ENCODE measurements around the gene NT5DC4. TPM values are rescaled to one million over a fixed set of nuclear protein-coding genes. Genes with fewer than 3 reads are reported as not detected.

NT5DC4 gene
- polyA plus RNA-seq, 1 of the 3 experiments (the other 2 are of a cell fraction): not detected

- TF ChIP-seq REST (IDR thresholded peaks at IDR 0.05; ENCODE audit: low read depth, low read length) (no peak), RAD21 (IDR thresholded peaks at IDR 0.05; ENCODE audit: low read length) (no peak), NFIC (IDR thresholded peaks at IDR 0.05; ENCODE audit: borderline replicate concordance) (no peak), YY1 (IDR thresholded peaks at IDR 0.05; ENCODE audit: low read depth) (no peak), JUND (IDR thresholded peaks at IDR 0.05) (no peak), RCOR1 (IDR thresholded peaks at IDR 0.05; ENCODE audit: low read length) (no peak), FOSL2 (IDR thresholded peaks at IDR 0.05; ENCODE audit: borderline replicate concordance, low read depth) (no peak), FOXJ3 (CRISPR knock-in tag; IDR thresholded peaks at IDR 0.05) (no peak), SIN3A (IDR thresholded peaks at IDR 0.05; ENCODE audit: borderline replicate concordance, low read depth, low read length) (no peak), ELF1 (IDR thresholded peaks at IDR 0.05) (no peak)
These were observed 7.2 kb downstream of the NT5DC4 start (continued) for GRCh38 chr2:112728029-112728362.

- ChIA-PET POLR2A (no interaction called here), CTCF (interaction anchor here (0.8 to 7.4 kb wide), 10 partner anchors 9 to 248 kb away, joined by 3 to 179 read pairs (median 14); no protein-coding TSS in a partner anchor)
- no peak overlapping the region for H3K27ac ChIP-seq (ENCODE audit: low read depth in 2 of 2, low read length in 1 of 2)
- H2AFZ ChIP-seq (ENCODE audit: low read depth): no peak overlapping the region
- peaks cover 0 to 6% of the 10 kb centered on the region in 2 experiments; a peak in 1 of 4 replicates for H3K4me1 ChIP-seq (ENCODE audit: control insufficient read depth in 1 of 2, insufficient read depth in 2 of 2, low read depth in 1 of 2, low read length in 1 of 2)
- no peaks in the 10 kb centered on the region for H4K20me1 ChIP-seq (ENCODE audit: insufficient read depth)
- H3F3A ChIP-seq (replicated peaks; ENCODE audit: insufficient read depth): no peaks in the 10 kb centered on the region
- H3K79me2 ChIP-seq (ENCODE audit: insufficient read depth): no peaks in the 10 kb centered on the region
- no peak overlapping the region for H3K4me2 ChIP-seq
- H3K36me3 ChIP-seq (replicated peaks in 1 of 2; ENCODE audit: control insufficient read depth in 1 of 2, insufficient read depth in 2 of 2, low read length in 1 of 2): no peaks in the 10 kb centered on the region
- no peak overlapping the region for H3K4me3 ChIP-seq (ENCODE audit: low read depth in 2 of 2, low read length in 1 of 2)
- H3K27me3 ChIP-seq (ENCODE audit: insufficient read depth): no peaks in the 10 kb centered on the region
- 69% methylated on average over 10 of the region's 11 CpGs for WGBS (ENCODE audit: low lambda C conversion rate)
- TF ChIP-seq SIN3A (IDR thresholded peaks at IDR 0.05; ENCODE audit: borderline replicate concordance, low read depth, low read length): no peak
- TF ChIP-seq TEAD4 (IDR thresholded peaks at IDR 0.05; ENCODE audit: borderline replicate concordance, insufficient read depth): no peak
- H3K9me3 ChIP-seq: no peaks in the 10 kb centered on the region
- no peak for DNase-seq
- H3K9ac ChIP-seq: no peak overlapping the region
- no peaks in the 10 kb centered on the region for H3K9me2 ChIP-seq
These were observed 7.8 kb downstream of the NT5DC4 start for GRCh38 chr2:112728378-112729175.

GRCh38 chr2:112730216-112730615, 9.4 kb downstream of the NT5DC4 start:
- Histone ChIP-seq H3K79me2 (ENCODE audit: insufficient read depth) (no peaks in the 10 kb centered on the region), H3K9ac (no peak overlapping the region), H3K27ac (ENCODE audit: low read depth in 2 of 2, low read length in 1 of 2) (no peak overlapping the region), H3F3A (replicated peaks; ENCODE audit: insufficient read depth) (no peaks in the 10 kb centered on the region), H2AFZ (ENCODE audit: low read depth) (no peak overlapping the region), H3K9me2 (no peaks in the 10 kb centered on the region), H4K20me1 (ENCODE audit: insufficient read depth) (no peaks in the 10 kb centered on the region), H3K4me3 (ENCODE audit: low read depth in 2 of 2, low read length in 1 of 2) (no peak overlapping the region), H3K4me2 (no peak overlapping the region), H3K9me3 (no peaks in the 10 kb centered on the region), H3K27me3 (ENCODE audit: insufficient read depth) (no peaks in the 10 kb centered on the region), H3K36me3 (replicated peaks in 1 of 2; ENCODE audit: control insufficient read depth in 1 of 2, insufficient read depth in 2 of 2, low read length in 1 of 2) (no peaks in the 10 kb centered on the region), H3K4me1 (ENCODE audit: control insufficient read depth in 1 of 2, insufficient read depth in 2 of 2, low read depth in 1 of 2, low read length in 1 of 2) (peaks cover 0 to 6% of the 10 kb centered on the region in 2 experiments; a peak in 1 of 4 replicates)
- ChIA-PET POLR2A (interaction anchor here (1.2 kb wide), 1 partner anchor 145 kb away, joined by 3 read pairs; the partner anchor contains the start of gene CHCHD5), CTCF (interaction anchor here (0.9 to 1.7 kb wide), 5 partner anchors 14 to 211 kb away, joined by 3 to 6 read pairs (median 5); no protein-coding TSS in a partner anchor)
- no peak for DNase-seq
- 86% methylated on average over 8 of the region's 8 CpGs for WGBS (ENCODE audit: low lambda C conversion rate)
- TF ChIP-seq ZBTB33 (IDR thresholded peaks at IDR 0.05; ENCODE audit: borderline replicate concordance, low read depth) (no peak), USF2 (IDR thresholded peaks at IDR 0.05; ENCODE audit: borderline replicate concordance, low read depth, low read length) (no peak), RCOR1 (IDR thresholded peaks at IDR 0.05; ENCODE audit: low read length) (no peak), JUND (IDR thresholded peaks at IDR 0.05) (no peak), TCF12 (IDR thresholded peaks at IDR 0.05) (no peak), RAD21 (IDR thresholded peaks at IDR 0.05; ENCODE audit: low read length) (no peak), NFIC (IDR thresholded peaks at IDR 0.05; ENCODE audit: borderline replicate concordance) (no peak), NRF1 (IDR thresholded peaks at IDR 0.05; ENCODE audit: low read depth, low read length) (no peak)
